Right lobe of liver (tissue), 4 donors: ENCODE data around the gene ZNF521.

Experiments
- CTCF ChIP-seq, 4 donors: fragments of 200-600 bp in 3 of 4; fragments of 450-650 bp in 1 of 4; IDR thresholded peaks; one replicate each; pipeline versions ENCODE4 v1.5.1 to v1.8.0; 2016 to 2022; ENCODE audit warnings: antibody characterized with exemption in 4 of 4, mild to moderate bottlenecking in 2 of 4
- POLR2A ChIP-seq: fragments of 450-650 bp; IDR thresholded peaks from one replicate; pipeline ENCODE4 v1.6.1; 2017; ENCODE audit warnings: antibody characterized with exemption, mild to moderate bottlenecking
- donor health status: DM: no; HTN: no; CAD: no.
- donor health status: DM: no; HTN: no; CAD: no.
- donor health status: DM: no; HTN: yes; CAD: no.

- TF ChIP-seq CTCF (IDR thresholded peaks at IDR 0.05) (no peak), POLR2A (no peak)
Observed at GRCh38 chr18:25230658-25231326, 121.2 kb downstream of the ZNF521 start.
